ENCODE measurements around the gene RFESD.
A peak's percentile ranks its signal among the peaks of the same experiment; 100 is the strongest.

The RFESD gene

GRCh38 chr5:95646569-95647431, at the start of gene RFESD:
TSS of gene RFESD (plus strand) at chr5:95646777. CDS start at chr5:95652272, 5,495 bp downstream.
- no peaks in the 10 kb centered on the region for H3K27me3 ChIP-seq (ENCODE audit: control insufficient read depth, insufficient read depth, low read length)
- no peaks in the 10 kb centered on the region for H3K36me3 ChIP-seq (ENCODE audit: control insufficient read depth, insufficient read depth, low read length)
- peaks cover 5% of the 10 kb centered on the region for H3K4me1 ChIP-seq (ENCODE audit: control insufficient read depth, insufficient read depth, low read length)
- H3K4me3 ChIP-seq (ENCODE audit: low read length), result peak within 1 kb of the TSS; percentile 85
- H3K9ac ChIP-seq (ENCODE audit: low read length), result peak within 1 kb of the TSS; percentile 38
- H3K27ac ChIP-seq (ENCODE audit: low read depth, low read length), result peak within 1 kb of the TSS; percentile 93

GRCh38 chr5:95599252-95599651, 47.3 kb upstream of the RFESD start:
- H3K4me1 ChIP-seq (ENCODE audit: control insufficient read depth, insufficient read depth, low read length), result no peaks in the 10 kb centered on the region
- H3K4me3 ChIP-seq (ENCODE audit: low read length), result no peak overlapping the region
- H3K36me3 ChIP-seq (ENCODE audit: control insufficient read depth, insufficient read depth, low read length), result no peaks in the 10 kb centered on the region

GRCh38 chr5:95600557-95600956, 46.0 kb upstream of the RFESD start:
- Histone ChIP-seq H3K36me3 (ENCODE audit: control insufficient read depth, insufficient read depth, low read length) (no peaks in the 10 kb centered on the region), H3K9ac (ENCODE audit: low read length) (no peak overlapping the region), H3K27me3 (ENCODE audit: control insufficient read depth, insufficient read depth, low read length) (no peaks in the 10 kb centered on the region), H3K4me3 (ENCODE audit: low read length) (no peak overlapping the region), H3K4me1 (ENCODE audit: control insufficient read depth, insufficient read depth, low read length) (no peaks in the 10 kb centered on the region), H3K27ac (ENCODE audit: low read depth, low read length) (no peak overlapping the region)

More at GRCh38 chr5:95599252-95599651, 47.3 kb upstream of the RFESD start:
- H3K27me3 ChIP-seq (ENCODE audit: control insufficient read depth, insufficient read depth, low read length), result no peaks in the 10 kb centered on the region
- H3K27ac ChIP-seq (ENCODE audit: low read depth, low read length), result no peak overlapping the region
- H3K9ac ChIP-seq (ENCODE audit: low read length), result no peak overlapping the region

- Histone ChIP-seq H3K4me3 (ENCODE audit: low read length) (no peak overlapping the region), H3K27ac (ENCODE audit: low read depth, low read length) (no peak overlapping the region), H3K36me3 (ENCODE audit: control insufficient read depth, insufficient read depth, low read length) (no peaks in the 10 kb centered on the region), H3K9ac (ENCODE audit: low read length) (no peak overlapping the region), H3K27me3 (ENCODE audit: control insufficient read depth, insufficient read depth, low read length) (no peaks in the 10 kb centered on the region), H3K4me1 (ENCODE audit: control insufficient read depth, insufficient read depth, low read length) (no peaks in the 10 kb centered on the region)
These were observed 40.8 kb upstream of the RFESD start for GRCh38 chr5:95605786-95606185.

GRCh38 chr5:95606419-95606818, 40.2 kb upstream of the RFESD start:
- no peaks in the 10 kb centered on the region for H3K36me3 ChIP-seq (ENCODE audit: control insufficient read depth, insufficient read depth, low read length)
- no peak overlapping the region for H3K9ac ChIP-seq (ENCODE audit: low read length)
- H3K4me1 ChIP-seq (ENCODE audit: control insufficient read depth, insufficient read depth, low read length), result no peaks in the 10 kb centered on the region
- H3K27ac ChIP-seq (ENCODE audit: low read depth, low read length), result no peak overlapping the region
- no peaks in the 10 kb centered on the region for H3K27me3 ChIP-seq (ENCODE audit: control insufficient read depth, insufficient read depth, low read length)
- no peak overlapping the region for H3K4me3 ChIP-seq (ENCODE audit: low read length)

- Histone ChIP-seq H3K36me3 (ENCODE audit: control insufficient read depth, insufficient read depth, low read length) (no peaks in the 10 kb centered on the region), H3K4me1 (ENCODE audit: control insufficient read depth, insufficient read depth, low read length) (no peaks in the 10 kb centered on the region), H3K27me3 (ENCODE audit: control insufficient read depth, insufficient read depth, low read length) (no peaks in the 10 kb centered on the region), H3K4me3 (ENCODE audit: low read length) (no peak overlapping the region), H3K9ac (ENCODE audit: low read length) (no peak overlapping the region), H3K27ac (ENCODE audit: low read depth, low read length) (no peak overlapping the region)
These were observed 36.9 kb upstream of the RFESD start for GRCh38 chr5:95609711-95610110.

GRCh38 chr5:95610546-95610945, 36.0 kb upstream of the RFESD start:
- no peaks in the 10 kb centered on the region for H3K36me3 ChIP-seq (ENCODE audit: control insufficient read depth, insufficient read depth, low read length)
- no peaks in the 10 kb centered on the region for H3K4me1 ChIP-seq (ENCODE audit: control insufficient read depth, insufficient read depth, low read length)
- no peak overlapping the region for H3K27ac ChIP-seq (ENCODE audit: low read depth, low read length)
- H3K27me3 ChIP-seq (ENCODE audit: control insufficient read depth, insufficient read depth, low read length), result no peaks in the 10 kb centered on the region
- H3K4me3 ChIP-seq (ENCODE audit: low read length), result no peak overlapping the region
- no peak overlapping the region for H3K9ac ChIP-seq (ENCODE audit: low read length)

GRCh38 chr5:95611396-95611795, 35.2 kb upstream of the RFESD start:
- Histone ChIP-seq H3K4me3 (ENCODE audit: low read length) (no peak overlapping the region), H3K9ac (ENCODE audit: low read length) (no peak overlapping the region), H3K27me3 (ENCODE audit: control insufficient read depth, insufficient read depth, low read length) (no peaks in the 10 kb centered on the region), H3K36me3 (ENCODE audit: control insufficient read depth, insufficient read depth, low read length) (no peaks in the 10 kb centered on the region), H3K27ac (ENCODE audit: low read depth, low read length) (no peak overlapping the region), H3K4me1 (ENCODE audit: control insufficient read depth, insufficient read depth, low read length) (no peaks in the 10 kb centered on the region)

- H3K9ac ChIP-seq (ENCODE audit: low read length), result no peak overlapping the region
- H3K27ac ChIP-seq (ENCODE audit: low read depth, low read length), result no peak overlapping the region
- no peaks in the 10 kb centered on the region for H3K27me3 ChIP-seq (ENCODE audit: control insufficient read depth, insufficient read depth, low read length)
- no peaks in the 10 kb centered on the region for H3K4me1 ChIP-seq (ENCODE audit: control insufficient read depth, insufficient read depth, low read length)
- H3K36me3 ChIP-seq (ENCODE audit: control insufficient read depth, insufficient read depth, low read length), result no peaks in the 10 kb centered on the region
- H3K4me3 ChIP-seq (ENCODE audit: low read length), result no peak overlapping the region
These were observed 33.1 kb upstream of the RFESD start for GRCh38 chr5:95613514-95613913.

- peaks cover 6% of the 10 kb centered on the region for H3K27me3 ChIP-seq (ENCODE audit: control insufficient read depth, insufficient read depth, low read length)
- H3K4me3 ChIP-seq (ENCODE audit: low read length), result no peak overlapping the region
- H3K4me1 ChIP-seq (ENCODE audit: control insufficient read depth, insufficient read depth, low read length), result no peaks in the 10 kb centered on the region
- no peak overlapping the region for H3K9ac ChIP-seq (ENCODE audit: low read length)
- no peaks in the 10 kb centered on the region for H3K36me3 ChIP-seq (ENCODE audit: control insufficient read depth, insufficient read depth, low read length)
- H3K27ac ChIP-seq (ENCODE audit: low read depth, low read length), result no peak overlapping the region
These were observed 31.5 kb upstream of the RFESD start for GRCh38 chr5:95615164-95615467.

- H3K36me3 ChIP-seq (ENCODE audit: control insufficient read depth, insufficient read depth, low read length), result no peaks in the 10 kb centered on the region
- H3K4me1 ChIP-seq (ENCODE audit: control insufficient read depth, insufficient read depth, low read length), result no peaks in the 10 kb centered on the region
- H3K9ac ChIP-seq (ENCODE audit: low read length), result no peak overlapping the region
These were observed 29.5 kb upstream of the RFESD start for GRCh38 chr5:95617057-95617456.

GRCh38 chr5:95619096-95619495, 27.5 kb upstream of the RFESD start:
- Histone ChIP-seq H3K27ac (ENCODE audit: low read depth, low read length) (no peak overlapping the region), H3K4me3 (ENCODE audit: low read length) (no peak overlapping the region), H3K36me3 (ENCODE audit: control insufficient read depth, insufficient read depth, low read length) (no peaks in the 10 kb centered on the region), H3K27me3 (ENCODE audit: control insufficient read depth, insufficient read depth, low read length) (peaks cover 6% of the 10 kb centered on the region), H3K4me1 (ENCODE audit: control insufficient read depth, insufficient read depth, low read length) (no peaks in the 10 kb centered on the region), H3K9ac (ENCODE audit: low read length) (no peak overlapping the region)

More at GRCh38 chr5:95617057-95617456, 29.5 kb upstream of the RFESD start:
- H3K27me3 ChIP-seq (ENCODE audit: control insufficient read depth, insufficient read depth, low read length), result peaks cover 6% of the 10 kb centered on the region
- H3K27ac ChIP-seq (ENCODE audit: low read depth, low read length), result no peak overlapping the region
- no peak overlapping the region for H3K4me3 ChIP-seq (ENCODE audit: low read length)

- no peaks in the 10 kb centered on the region for H3K36me3 ChIP-seq (ENCODE audit: control insufficient read depth, insufficient read depth, low read length)
- H3K4me1 ChIP-seq (ENCODE audit: control insufficient read depth, insufficient read depth, low read length), result no peaks in the 10 kb centered on the region
- H3K4me3 ChIP-seq (ENCODE audit: low read length), result peak overlapping the region; percentile 74
- no peak overlapping the region for H3K27ac ChIP-seq (ENCODE audit: low read depth, low read length)
- H3K9ac ChIP-seq (ENCODE audit: low read length), result no peak overlapping the region
- H3K27me3 ChIP-seq (ENCODE audit: control insufficient read depth, insufficient read depth, low read length), result peaks cover 6% of the 10 kb centered on the region
These were observed 27.0 kb upstream of the RFESD start for GRCh38 chr5:95619514-95620029.
